Activated CD4-positive, alpha-beta T cell treated with anti-CD3 and anti-CD28 coated beads, Interleukin-2, amount 50 U/mL, for 24 hours (primary cell): ENCODE data around the gene CELF1.
"Not testable (repeated sequence)": the region's sequence is repeated elsewhere in the genome, so short reads cannot be mapped to it uniquely, and the experiment has no call there.

Experiments
- DNase-seq, 2 donors: peaks; one replicate each; pipeline ENCODE4 v3.0.0-alpha.2; 2020; ENCODE audit warnings: low read depth in 1 of 2, low spot score in 1 of 2

The CELF1 gene

GRCh38 chr11:47541070-47541469, 11.9 kb downstream of the CELF1 start:
- DNase-seq: no peak

DNA sequence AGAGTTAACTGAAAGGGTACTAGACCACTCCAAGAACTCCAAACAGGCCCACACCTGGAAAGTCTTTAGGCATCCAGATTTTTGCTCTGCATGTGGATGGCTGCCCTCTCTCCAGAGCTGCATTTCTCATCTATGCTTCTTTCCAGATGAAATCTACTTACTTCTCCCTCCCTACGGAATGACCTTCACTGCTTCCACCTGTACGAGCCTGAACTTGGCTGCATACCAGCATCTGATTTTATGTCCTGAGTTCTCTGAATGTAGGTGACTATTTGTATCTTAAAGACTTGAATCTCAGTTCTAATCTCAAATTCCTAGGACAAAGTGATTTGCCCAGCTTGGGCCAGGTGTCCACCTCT, 13.3 kb downstream of the CELF1 start:
- DNase-seq: no peak

- no peak for DNase-seq
Observed at GRCh38 chr11:47538741-47539565, 14.0 kb downstream of the CELF1 start.

DNA sequence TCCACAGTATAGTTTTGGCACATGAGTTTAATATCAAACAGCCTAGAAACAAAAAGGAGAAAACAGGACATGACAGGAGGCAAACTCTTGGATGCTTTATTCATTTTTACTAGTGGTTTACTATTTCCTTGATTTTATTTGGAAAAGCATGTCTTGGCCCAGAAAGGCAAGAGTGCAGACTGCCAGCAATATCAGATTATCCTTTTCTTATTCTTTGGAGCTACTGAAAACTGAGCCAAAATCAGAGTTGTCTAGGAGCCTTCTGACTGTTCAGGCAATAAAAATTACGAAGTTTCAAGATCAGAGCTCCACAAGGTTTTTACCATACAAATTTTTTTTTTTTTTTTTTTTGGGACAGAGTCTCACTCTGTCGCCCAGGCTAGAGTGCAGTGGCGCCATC, 16.0 kb downstream of the CELF1 start:
- no peak for DNase-seq

DNA sequence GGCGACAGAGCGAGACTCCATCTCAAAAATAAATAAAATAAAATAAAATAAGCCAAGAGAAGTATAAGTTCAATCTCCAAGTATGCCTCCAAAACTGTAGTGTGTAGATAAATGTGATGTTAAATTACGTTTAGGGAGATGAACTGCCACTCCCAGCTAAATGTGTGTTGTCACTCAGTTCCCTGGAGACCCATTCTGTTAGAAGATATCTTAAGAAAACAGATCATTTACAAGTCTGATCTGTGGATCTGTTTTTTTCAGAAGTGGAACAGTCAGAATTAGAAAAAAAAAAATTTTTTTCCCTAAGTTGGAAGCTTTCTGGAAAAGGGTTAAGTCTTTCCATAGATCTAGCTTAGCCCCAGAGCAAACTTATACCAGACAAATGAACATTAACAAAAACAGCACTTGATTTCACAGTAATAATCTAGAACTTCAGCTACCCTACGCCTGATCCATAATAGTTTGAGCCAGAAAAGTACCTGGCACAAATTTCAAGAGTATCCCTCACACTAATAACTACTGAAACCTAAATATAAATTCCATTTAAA, 18.2 kb downstream of the CELF1 start:
- DNase-seq: no peak

GRCh38 chr11:47533690-47534151, 19.2 kb downstream of the CELF1 start:
- DNase-seq: no peak

- no peak for DNase-seq
Observed at GRCh38 chr11:47532597-47533213, 20.2 kb downstream of the CELF1 start.

- DNase-seq: no peak
Observed at GRCh38 chr11:47531666-47532065, 21.3 kb downstream of the CELF1 start.

- not testable (repeated sequence) for DNase-seq
Observed at GRCh38 chr11:47530721-47531120, 22.2 kb downstream of the CELF1 start.

DNA sequence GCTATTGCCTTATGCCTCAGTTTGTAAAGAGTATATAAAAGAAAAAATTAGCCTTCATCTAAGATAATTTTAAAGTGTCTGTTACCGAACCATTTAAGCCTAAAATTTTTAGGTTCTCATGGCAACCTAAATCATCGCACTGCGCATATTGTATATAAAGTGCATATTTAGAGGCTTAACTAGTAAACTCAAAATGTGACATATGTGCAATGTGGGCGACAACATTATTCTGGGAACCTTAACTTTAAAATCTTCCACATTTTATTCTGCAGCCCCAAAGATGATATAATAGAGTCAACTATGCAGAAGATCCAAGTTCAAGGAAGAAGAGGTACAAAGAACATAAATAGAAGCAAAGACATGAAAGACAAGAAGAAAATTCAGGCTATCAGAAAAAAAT, 23.0 kb downstream of the CELF1 start:
- no peak for DNase-seq

DNA sequence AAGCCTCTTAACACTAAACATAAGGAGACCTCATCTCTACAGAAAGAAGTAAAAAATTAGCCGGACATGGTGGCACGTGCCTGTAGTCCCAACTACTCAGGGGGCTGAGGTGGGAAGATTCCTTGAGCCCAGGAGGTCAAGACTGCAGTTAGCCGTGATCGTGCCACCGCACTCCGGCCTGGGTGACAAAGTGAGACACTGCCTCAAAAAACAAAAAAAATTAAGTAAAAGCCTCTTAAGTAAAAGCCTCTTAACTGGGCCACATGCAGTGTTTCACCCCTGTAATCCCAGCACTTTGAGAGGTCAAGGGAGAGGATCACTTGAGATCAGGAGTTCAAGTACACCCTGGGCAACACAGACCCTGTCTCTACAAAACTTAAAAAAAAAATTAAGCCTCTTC, 25.7 kb downstream of the CELF1 start:
- DNase-seq: no peak

DNA sequence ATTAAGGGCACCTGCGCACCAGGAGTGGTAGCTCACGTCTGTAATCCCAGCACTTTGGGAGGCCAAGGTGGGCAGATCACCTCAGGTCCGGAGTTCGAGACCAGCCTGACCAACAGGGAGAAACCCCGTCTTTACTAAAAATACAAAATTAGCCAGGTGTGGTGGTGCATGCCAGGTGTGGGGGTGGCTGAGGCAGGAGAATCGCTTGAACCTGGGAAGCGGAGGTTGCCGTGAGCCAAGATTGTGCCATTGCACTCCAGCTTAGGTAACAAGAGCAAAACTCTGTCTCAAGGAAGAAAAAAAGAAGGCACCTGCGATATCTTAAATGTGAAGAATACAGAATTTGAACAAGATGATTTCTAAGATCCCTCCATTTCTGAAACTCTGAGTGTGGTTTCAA, 26.9 kb downstream of the CELF1 start:
- DNase-seq: not testable (repeated sequence)

DNA sequence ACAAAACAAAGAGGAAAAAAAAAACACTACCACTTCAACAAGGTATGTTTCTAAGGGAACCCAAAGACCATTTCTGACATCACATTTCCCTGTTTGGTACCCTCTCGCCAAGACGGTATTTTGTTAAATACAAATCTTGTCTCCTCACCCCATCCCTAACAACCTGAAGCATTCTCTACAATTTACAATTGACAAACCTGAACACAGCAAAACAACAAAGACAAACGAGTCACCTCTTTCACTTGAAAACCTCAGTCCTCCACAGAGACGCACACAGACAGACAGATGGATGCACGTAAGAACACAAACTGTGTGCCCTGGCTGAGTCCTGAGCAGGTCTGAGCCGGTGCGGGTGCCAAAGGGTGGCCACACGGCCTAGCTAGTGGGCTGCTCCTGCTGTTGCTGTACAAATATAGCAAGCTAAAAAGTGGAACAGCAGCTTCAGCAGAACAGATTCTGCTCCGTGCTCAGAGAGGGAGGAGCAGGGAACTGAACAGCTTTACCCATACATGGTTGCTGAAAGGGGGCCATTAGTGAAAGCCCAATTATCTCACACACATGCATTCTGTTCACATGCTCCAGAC, 28.5 kb downstream of the CELF1 start:
- DNase-seq: no peak

- peak in 1 of 2 donors; percentile 22 for DNase-seq
Observed at GRCh38 chr11:47523490-47524225, 29.3 kb downstream of the CELF1 start.

DNA sequence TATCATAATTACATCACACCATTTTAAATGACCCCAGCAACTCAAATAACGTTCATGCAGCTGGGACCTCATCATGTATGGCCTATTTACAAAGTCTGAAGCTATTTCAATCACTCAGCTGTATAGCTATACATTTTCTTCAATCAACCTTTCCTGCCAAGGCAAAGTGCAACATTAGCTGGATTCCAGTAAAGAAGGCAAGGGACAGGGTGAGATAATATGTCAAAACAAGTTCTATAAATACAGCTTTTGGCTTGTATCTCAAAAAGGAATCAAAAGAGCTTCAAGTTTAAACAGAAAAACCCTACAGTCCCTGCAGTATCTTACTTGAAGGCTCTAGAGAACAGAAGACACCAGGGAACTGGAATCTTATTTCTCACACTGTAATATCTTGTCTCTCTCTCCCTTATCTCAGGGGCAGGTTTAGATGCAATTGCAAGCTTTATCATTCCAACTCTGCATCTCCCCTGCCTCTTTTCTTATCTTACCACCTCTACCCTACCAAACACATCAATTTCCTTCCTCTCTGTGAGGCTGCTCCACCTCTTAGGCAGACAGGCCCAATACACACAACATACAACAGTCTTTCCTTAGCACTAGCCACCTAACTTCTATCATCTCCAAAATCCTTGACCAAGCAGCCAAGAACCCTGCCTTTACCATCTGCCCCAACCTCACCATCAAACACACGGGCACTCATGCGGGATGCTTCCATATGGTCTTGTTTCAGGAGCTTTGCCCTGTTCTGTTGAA, 34.5 kb downstream of the CELF1 start:
- no peak for DNase-seq

- DNase-seq: no peak
Observed at GRCh38 chr11:47516984-47517853, 35.7 kb downstream of the CELF1 start.

GRCh38 chr11:47516155-47516554, 36.8 kb downstream of the CELF1 start:
- DNase-seq: no peak

- peak; percentile 4 to 64 for DNase-seq
Observed at GRCh38 chr11:47514825-47515647, 37.9 kb downstream of the CELF1 start.

- no peak for DNase-seq
Observed at GRCh38 chr11:47512701-47513100, 40.2 kb downstream of the CELF1 start.
